ENCODE measurements around the gene ALDH1L1.

- no peak for TF ChIP-seq ELF4 (IDR thresholded peaks at IDR 0.05)
- no peak for TF ChIP-seq HDGF (IDR thresholded peaks at IDR 0.05; ENCODE audit: borderline replicate concordance)
- TF ChIP-seq SP1 (IDR thresholded peaks at IDR 0.05), result no peak
- no peak for TF ChIP-seq SUZ12 (IDR thresholded peaks at IDR 0.05)
- TF ChIP-seq ARNT (IDR thresholded peaks at IDR 0.05), result no peak
- no peak for TF ChIP-seq PKNOX1 (IDR thresholded peaks at IDR 0.05)
- no peak for TF ChIP-seq TARDBP (IDR thresholded peaks at IDR 0.05)
- no peak for TF ChIP-seq BHLHE40 (IDR thresholded peaks at IDR 0.05; ENCODE audit: borderline replicate concordance)
- no peak for TF ChIP-seq FOXM1 (IDR thresholded peaks at IDR 0.05; ENCODE audit: borderline replicate concordance)
- no peak for TF ChIP-seq L3MBTL2 (conservative IDR thresholded peaks at IDR 0.05)
- TF ChIP-seq FOXK2 (IDR thresholded peaks at IDR 0.05), result no peak
- TF ChIP-seq LEF1 (IDR thresholded peaks at IDR 0.05; ENCODE audit: borderline replicate concordance), result no peak
- TF ChIP-seq FOXA1 (IDR thresholded peaks at IDR 0.05), result no peak
These were observed 48.3 kb downstream of the ALDH1L1 start for GRCh38 chr3:126131881-126132750.

Data from HEK293T (cell line).